ENCODE data around the gene PUM2. TPM values are rescaled to one million over a fixed set of nuclear protein-coding genes. Genes with fewer than 3 reads are reported as not detected.
A peak's percentile ranks its signal among the peaks of the same experiment; 100 is the strongest.

PUM2 gene
- total and polyA plus RNA-seq, 4 experiments from 2014 or later: 20.3 to 184 (median 90.7) TPM

DNA sequence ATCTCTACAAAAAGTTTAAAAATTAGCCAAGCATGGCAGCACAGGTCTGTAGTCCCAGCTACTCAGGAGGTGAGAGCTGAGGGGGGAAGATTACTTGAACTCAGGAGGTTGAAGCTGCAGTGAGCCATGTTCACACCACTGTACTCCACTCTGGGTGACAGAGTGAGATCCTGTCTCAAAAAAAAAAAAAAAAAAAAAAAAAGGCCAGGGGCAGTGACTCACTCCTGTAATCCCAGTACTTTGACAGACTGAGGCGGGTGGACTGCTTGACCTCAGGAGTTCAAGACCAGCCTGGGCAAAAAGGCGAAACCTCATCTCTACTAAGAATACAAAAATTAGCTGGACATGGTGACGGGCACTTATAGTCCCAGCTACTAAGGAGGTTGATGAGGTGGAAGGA lies 37.0 kb downstream of the PUM2 start:
- H3K9me3 Mint-ChIP-seq: peaks cover 0 to 2% (median 0%) of the 10 kb centered on the region in 8 donors
- ChIA-PET POLR2A (ENCODE audit: partially characterized antibody) (no interaction called here), CTCF (ENCODE audit: partially characterized antibody) (interaction anchor here (0.7 to 4.0 kb wide), 3 partner anchors 8 to 13 kb away, joined by 4 to 31 read pairs (median 5); no protein-coding TSS in a partner anchor)
- no peaks in the 10 kb centered on the region for H3K9me3 ChIP-seq (ENCODE audit: control insufficient read depth in 1 of 2, low read length in 2 of 2)
- no peak overlapping the region for H3K27ac ChIP-seq (ENCODE audit: low read depth, low read length)
- no peak overlapping the region for H3K4me3 Mint-ChIP-seq
- H3K4me3 ChIP-seq (ENCODE audit: low read length in 2 of 2): no peak overlapping the region
- intact Hi-C loops (cut with micrococcal nuclease): no loop called here
- DNase-seq: no peak
- H3K4me1 Mint-ChIP-seq: peaks cover 16 to 47% (median 30%) of the 10 kb centered on the region in 4 donors
- no peaks in the 10 kb centered on the region for H3K27me3 ChIP-seq (ENCODE audit: insufficient read depth, low read length)
- H3K36me3 ChIP-seq (ENCODE audit: insufficient read depth, low read length): peaks cover 43% of the 10 kb centered on the region
- no peak overlapping the region for H3K27ac Mint-ChIP-seq
- H3K36me3 Mint-ChIP-seq: peaks cover 47 to 66% of the 10 kb centered on the region in 2 donors
- H3K4me1 ChIP-seq (ENCODE audit: insufficient read depth, low read length): peaks cover 20% of the 10 kb centered on the region
- H3K27me3 Mint-ChIP-seq: no peaks in the 10 kb centered on the region

DNA sequence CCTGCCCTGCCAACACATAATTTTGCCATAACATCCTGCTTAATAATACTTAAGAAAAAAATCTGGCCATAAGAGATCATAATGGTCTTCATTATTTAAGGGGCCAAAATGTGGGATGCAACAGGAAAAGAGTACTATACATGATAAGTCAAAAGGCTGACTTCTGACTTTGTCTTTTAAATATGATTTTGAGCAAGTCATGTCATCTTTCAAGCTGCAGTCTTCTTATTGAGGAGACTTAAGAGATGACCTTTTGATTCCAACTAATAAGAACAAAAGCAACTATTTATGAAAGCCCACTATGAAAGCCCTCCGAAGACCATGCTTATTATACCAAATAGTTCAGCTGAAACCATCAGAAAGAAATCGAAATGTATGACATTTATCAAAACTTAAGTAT lies 41.6 kb downstream of the PUM2 start:
- no peaks in the 10 kb centered on the region for H3K9me3 ChIP-seq (ENCODE audit: control insufficient read depth in 1 of 2, low read length in 2 of 2)
- intact Hi-C loops (cut with micrococcal nuclease): loop anchor here (5.0 kb wide), 1 partner anchor 37 kb away; no protein-coding TSS in a partner anchor
- peaks cover 5% of the 10 kb centered on the region for H3K4me1 ChIP-seq (ENCODE audit: insufficient read depth, low read length)
- H3K27me3 ChIP-seq (ENCODE audit: insufficient read depth, low read length): no peaks in the 10 kb centered on the region
- Mint-ChIP-seq H3K36me3 (peaks cover 32 to 58% of the 10 kb centered on the region in 2 donors), H3K27ac (peak overlapping the region in 3 of 7 donors; percentile 16 to 53 (median 44)), H3K9me3 (peaks cover 0 to 2% (median 0%) of the 10 kb centered on the region in 8 donors), H3K4me1 (peaks cover 10 to 16% (median 14%) of the 10 kb centered on the region in 4 donors), H3K27me3 (no peaks in the 10 kb centered on the region), H3K4me3 (no peak overlapping the region)
- ChIA-PET CTCF (ENCODE audit: partially characterized antibody) (interaction anchor here (1.5 to 2.8 kb wide), 2 partner anchors 16 to 18 kb away, joined by 7 to 12 read pairs; no protein-coding TSS in a partner anchor), POLR2A (ENCODE audit: partially characterized antibody) (no interaction called here)
- H3K4me3 ChIP-seq (ENCODE audit: low read length in 2 of 2): no peak overlapping the region
- no peak for DNase-seq
- H3K27ac ChIP-seq (ENCODE audit: low read depth, low read length): no peak overlapping the region
- peaks cover 47% of the 10 kb centered on the region for H3K36me3 ChIP-seq (ENCODE audit: insufficient read depth, low read length)

DNA sequence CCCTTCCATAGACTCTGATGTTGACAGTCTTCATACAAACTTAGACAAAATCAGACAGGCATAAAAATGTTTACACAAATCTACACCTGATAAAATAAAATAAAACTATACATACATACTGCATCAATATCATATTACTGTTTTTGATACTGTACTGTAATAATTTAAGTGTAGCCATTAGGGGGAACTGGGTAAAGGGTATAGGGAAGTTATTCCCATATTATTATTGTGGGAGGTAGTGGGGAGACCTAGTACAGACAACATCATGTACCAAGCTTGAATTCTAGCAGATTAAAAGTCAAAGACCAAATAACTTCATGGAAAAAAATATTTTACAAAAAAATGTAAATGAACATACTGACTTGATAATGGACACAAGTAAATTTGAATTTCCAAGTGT lies 43.3 kb downstream of the PUM2 start:
- Histone ChIP-seq H3K27me3 (ENCODE audit: insufficient read depth, low read length) (no peaks in the 10 kb centered on the region), H3K36me3 (ENCODE audit: insufficient read depth, low read length) (peaks cover 63% of the 10 kb centered on the region), H3K4me3 (ENCODE audit: low read length in 2 of 2) (no peak overlapping the region), H3K27ac (ENCODE audit: low read depth, low read length) (no peak overlapping the region), H3K4me1 (ENCODE audit: insufficient read depth, low read length) (no peaks in the 10 kb centered on the region), H3K9me3 (ENCODE audit: control insufficient read depth in 1 of 2, low read length in 2 of 2) (no peaks in the 10 kb centered on the region)
- ChIA-PET POLR2A (ENCODE audit: partially characterized antibody) (no interaction called here), CTCF (ENCODE audit: partially characterized antibody) (interaction anchor here (2.8 kb wide), 1 partner anchor 18 kb away, joined by 12 read pairs; no protein-coding TSS in a partner anchor)
- intact Hi-C loops (cut with micrococcal nuclease): loop anchor here (5.0 kb wide), 1 partner anchor 35 kb away; no protein-coding TSS in a partner anchor
- Mint-ChIP-seq H3K36me3 (peaks cover 29 to 61% of the 10 kb centered on the region in 2 donors), H3K4me1 (peaks cover 9 to 18% (median 13%) of the 10 kb centered on the region in 4 donors), H3K9me3 (no peaks in the 10 kb centered on the region), H3K27me3 (no peaks in the 10 kb centered on the region), H3K27ac (peak overlapping the region in 2 of 7 donors; percentile 32 to 46), H3K4me3 (no peak overlapping the region)
- DNase-seq: no peak

DNA sequence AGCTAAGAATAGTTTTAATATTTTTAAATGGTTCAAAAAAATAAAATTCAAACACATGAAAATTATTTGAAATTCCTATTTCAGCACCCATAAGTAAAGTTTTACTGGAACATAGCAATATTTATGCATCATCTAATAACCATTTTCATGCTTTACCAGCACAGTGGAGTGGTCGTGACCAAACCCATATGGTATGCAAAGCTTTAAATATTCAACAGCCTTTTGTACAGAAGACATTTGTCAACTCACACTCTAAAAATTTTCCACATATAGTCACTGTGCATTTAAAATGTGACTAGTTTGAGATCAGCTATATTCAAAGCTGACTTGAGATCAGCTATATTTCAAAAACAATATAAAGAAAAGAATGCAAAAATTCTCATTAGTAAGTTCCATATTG lies 46.2 kb downstream of the PUM2 start:
- DNase-seq: no peak
- Mint-ChIP-seq H3K4me1 (peaks cover 9 to 19% (median 14%) of the 10 kb centered on the region in 4 donors), H3K36me3 (peaks cover 26 to 64% of the 10 kb centered on the region in 2 donors), H3K27ac (no peak overlapping the region), H3K4me3 (no peak overlapping the region), H3K27me3 (no peaks in the 10 kb centered on the region), H3K9me3 (no peaks in the 10 kb centered on the region)
- ChIA-PET CTCF (ENCODE audit: partially characterized antibody) (interaction anchor here (3.3 kb wide), 1 partner anchor 22 kb away, joined by 17 read pairs; no protein-coding TSS in a partner anchor), POLR2A (ENCODE audit: partially characterized antibody) (interaction anchor here (1.2 kb wide), 1 partner anchor 14 kb away, joined by 4 read pairs; no protein-coding TSS in a partner anchor)
- H3K4me3 ChIP-seq (ENCODE audit: low read length in 2 of 2): no peak overlapping the region
- H3K36me3 ChIP-seq (ENCODE audit: insufficient read depth, low read length): peaks cover 47% of the 10 kb centered on the region
- intact Hi-C loops (cut with micrococcal nuclease): no loop called here
- H3K4me1 ChIP-seq (ENCODE audit: insufficient read depth, low read length): no peaks in the 10 kb centered on the region
- H3K9me3 ChIP-seq (ENCODE audit: control insufficient read depth in 1 of 2, low read length in 2 of 2): no peaks in the 10 kb centered on the region
- no peaks in the 10 kb centered on the region for H3K27me3 ChIP-seq (ENCODE audit: insufficient read depth, low read length)
- H3K27ac ChIP-seq (ENCODE audit: low read depth, low read length): no peak overlapping the region

DNA sequence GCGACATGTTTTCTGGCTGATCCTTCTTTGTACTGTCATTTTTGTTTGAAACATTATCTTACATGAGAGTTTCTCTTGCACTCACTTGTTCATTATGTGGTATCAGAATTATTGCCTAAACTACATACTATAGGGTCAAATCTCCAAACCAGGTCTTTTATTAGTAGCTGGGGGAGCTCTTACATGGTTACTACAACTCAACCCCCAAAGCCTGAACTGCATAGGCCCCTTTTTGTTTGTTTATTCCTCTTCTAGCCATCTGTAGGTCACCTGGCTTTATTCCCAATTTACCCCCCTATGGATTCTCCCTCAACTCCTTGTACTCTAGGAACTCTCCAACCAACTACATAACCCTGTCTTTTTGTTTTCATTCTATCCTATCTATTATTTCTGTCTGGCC lies 46.7 kb downstream of the PUM2 start:
- ChIA-PET CTCF (ENCODE audit: partially characterized antibody) (interaction anchor here (3.3 kb wide), 1 partner anchor 22 kb away, joined by 17 read pairs; no protein-coding TSS in a partner anchor), POLR2A (ENCODE audit: partially characterized antibody) (interaction anchor here (1.2 kb wide), 1 partner anchor 13 kb away, joined by 4 read pairs; no protein-coding TSS in a partner anchor)
- Mint-ChIP-seq H3K4me1 (peaks cover 11 to 19% (median 13%) of the 10 kb centered on the region in 4 donors), H3K36me3 (peaks cover 23 to 63% of the 10 kb centered on the region in 2 donors), H3K9me3 (no peaks in the 10 kb centered on the region), H3K27me3 (no peaks in the 10 kb centered on the region), H3K27ac (peak overlapping the region in 5 of 7 donors; percentile 0 to 32 (median 7)), H3K4me3 (no peak overlapping the region)
- Histone ChIP-seq H3K4me1 (ENCODE audit: insufficient read depth, low read length) (no peaks in the 10 kb centered on the region), H3K4me3 (ENCODE audit: low read length in 2 of 2) (no peak overlapping the region), H3K36me3 (ENCODE audit: insufficient read depth, low read length) (peaks cover 51% of the 10 kb centered on the region), H3K9me3 (ENCODE audit: control insufficient read depth in 1 of 2, low read length in 2 of 2) (no peaks in the 10 kb centered on the region), H3K27ac (ENCODE audit: low read depth, low read length) (no peak overlapping the region), H3K27me3 (ENCODE audit: insufficient read depth, low read length) (no peaks in the 10 kb centered on the region)
- DNase-seq: no peak
- intact Hi-C loops (cut with micrococcal nuclease): no loop called here

DNA sequence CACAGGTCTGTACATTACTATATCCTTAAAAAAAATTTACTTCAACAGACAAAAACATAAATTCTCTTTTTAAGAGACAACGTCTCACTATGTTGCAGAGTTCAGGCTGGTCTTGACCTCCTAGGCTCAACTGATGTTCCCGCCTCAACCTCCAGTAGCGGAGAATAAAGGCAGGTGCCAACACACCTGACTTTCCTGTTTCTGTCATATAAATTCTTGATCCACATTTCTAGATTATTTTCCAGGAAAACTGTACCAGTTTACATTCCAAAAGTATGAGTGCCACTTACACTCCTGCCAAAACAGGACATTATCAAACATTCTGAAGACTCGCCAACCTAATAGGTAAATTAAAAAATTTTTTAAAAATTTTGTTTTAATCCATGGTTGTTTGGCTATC lies 48.6 kb downstream of the PUM2 start:
- Histone ChIP-seq H3K36me3 (ENCODE audit: insufficient read depth, low read length) (peaks cover 49% of the 10 kb centered on the region), H3K4me1 (ENCODE audit: insufficient read depth, low read length) (no peaks in the 10 kb centered on the region), H3K27ac (ENCODE audit: low read depth, low read length) (no peak overlapping the region), H3K9me3 (ENCODE audit: control insufficient read depth in 1 of 2, low read length in 2 of 2) (no peaks in the 10 kb centered on the region), H3K27me3 (ENCODE audit: insufficient read depth, low read length) (no peaks in the 10 kb centered on the region), H3K4me3 (ENCODE audit: low read length in 2 of 2) (no peak overlapping the region)
- Mint-ChIP-seq H3K4me1 (peaks cover 13 to 23% (median 14%) of the 10 kb centered on the region in 4 donors), H3K27me3 (no peaks in the 10 kb centered on the region), H3K4me3 (no peak overlapping the region), H3K36me3 (peaks cover 20 to 62% of the 10 kb centered on the region in 2 donors), H3K9me3 (no peaks in the 10 kb centered on the region), H3K27ac (no peak overlapping the region)
- POLR2A ChIA-PET (ENCODE audit: partially characterized antibody): no interaction called here
- no peak for DNase-seq
- intact Hi-C loops (cut with micrococcal nuclease): no loop called here
- CTCF ChIA-PET (ENCODE audit: partially characterized antibody): no interaction called here

DNA sequence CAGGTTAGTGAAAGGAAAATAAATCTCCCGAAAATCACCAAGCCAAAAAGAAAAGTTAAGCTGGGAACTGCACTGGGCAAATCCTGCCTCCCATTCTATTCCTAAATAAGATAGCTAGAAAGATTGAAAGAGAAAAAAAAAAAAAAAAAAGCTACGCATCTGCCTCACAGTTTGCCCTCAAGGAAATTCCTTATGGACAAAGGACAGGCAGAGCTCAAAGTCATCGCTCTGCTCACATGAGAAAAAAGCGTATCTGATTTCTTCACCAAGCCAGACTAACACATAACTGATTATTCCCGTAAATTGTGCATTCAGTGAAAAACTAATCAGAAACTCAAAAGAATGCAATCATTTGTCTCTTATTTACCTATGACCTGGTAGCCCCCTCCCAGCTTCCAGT lies 50.0 kb downstream of the PUM2 start:
- no peak for DNase-seq
- Histone ChIP-seq H3K4me1 (ENCODE audit: insufficient read depth, low read length) (no peaks in the 10 kb centered on the region), H3K27me3 (ENCODE audit: insufficient read depth, low read length) (no peaks in the 10 kb centered on the region), H3K27ac (ENCODE audit: low read depth, low read length) (no peak overlapping the region), H3K4me3 (ENCODE audit: low read length in 2 of 2) (no peak overlapping the region), H3K9me3 (ENCODE audit: control insufficient read depth in 1 of 2, low read length in 2 of 2) (no peaks in the 10 kb centered on the region), H3K36me3 (ENCODE audit: insufficient read depth, low read length) (peaks cover 47% of the 10 kb centered on the region)
- no peaks in the 10 kb centered on the region for H3K27me3 Mint-ChIP-seq
- peaks cover 21 to 64% of the 10 kb centered on the region in 2 donors for H3K36me3 Mint-ChIP-seq
- H3K4me3 Mint-ChIP-seq: no peak overlapping the region
- intact Hi-C loops (cut with micrococcal nuclease): no loop called here
- no peaks in the 10 kb centered on the region for H3K9me3 Mint-ChIP-seq
- H3K4me1 Mint-ChIP-seq: peaks cover 13 to 28% (median 17%) of the 10 kb centered on the region in 4 donors
- ChIA-PET CTCF (ENCODE audit: partially characterized antibody) (interaction anchor here (1.8 kb wide), 1 partner anchor 26 kb away, joined by 5 read pairs; no protein-coding TSS in a partner anchor), POLR2A (ENCODE audit: partially characterized antibody) (no interaction called here)
- peak overlapping the region in 1 of 7 donors; percentile 24 for H3K27ac Mint-ChIP-seq

All from CD4-positive, alpha-beta memory T cell (primary cell).